ENCODE results near the gene CYP26B1. TPM values are rescaled to one million over a fixed set of nuclear protein-coding genes. Genes with fewer than 3 reads are reported as not detected.

Gene CYP26B1
- total and polyA plus RNA-seq, 2 donors (not counting 3 experiments of a cell fraction or from before 2014, with no cell fraction given): 0.30 to 1.1 TPM

- POLR2A ChIA-PET: no interaction called here
- H3K9me1 ChIP-seq (replicated peaks; ENCODE audit: control insufficient read depth, extremely low read depth, insufficient read depth, low read length): no peaks in the 10 kb centered on the region
- no peaks in the 10 kb centered on the region for H3K9me3 ChIP-seq (replicated peaks; ENCODE audit: control insufficient read depth, insufficient read depth, low read length)
- no peak overlapping the region for H3K27ac ChIP-seq (ENCODE audit: insufficient read depth, low read depth, low read length)
- intact Hi-C loops (cut with micrococcal nuclease): no loop called here
- no peak for TF ChIP-seq GATA2 (IDR thresholded peaks at IDR 0.05; ENCODE audit: insufficient read depth, insufficient read length, low read depth, low read length)
- TF ChIP-seq, protein P1, sequence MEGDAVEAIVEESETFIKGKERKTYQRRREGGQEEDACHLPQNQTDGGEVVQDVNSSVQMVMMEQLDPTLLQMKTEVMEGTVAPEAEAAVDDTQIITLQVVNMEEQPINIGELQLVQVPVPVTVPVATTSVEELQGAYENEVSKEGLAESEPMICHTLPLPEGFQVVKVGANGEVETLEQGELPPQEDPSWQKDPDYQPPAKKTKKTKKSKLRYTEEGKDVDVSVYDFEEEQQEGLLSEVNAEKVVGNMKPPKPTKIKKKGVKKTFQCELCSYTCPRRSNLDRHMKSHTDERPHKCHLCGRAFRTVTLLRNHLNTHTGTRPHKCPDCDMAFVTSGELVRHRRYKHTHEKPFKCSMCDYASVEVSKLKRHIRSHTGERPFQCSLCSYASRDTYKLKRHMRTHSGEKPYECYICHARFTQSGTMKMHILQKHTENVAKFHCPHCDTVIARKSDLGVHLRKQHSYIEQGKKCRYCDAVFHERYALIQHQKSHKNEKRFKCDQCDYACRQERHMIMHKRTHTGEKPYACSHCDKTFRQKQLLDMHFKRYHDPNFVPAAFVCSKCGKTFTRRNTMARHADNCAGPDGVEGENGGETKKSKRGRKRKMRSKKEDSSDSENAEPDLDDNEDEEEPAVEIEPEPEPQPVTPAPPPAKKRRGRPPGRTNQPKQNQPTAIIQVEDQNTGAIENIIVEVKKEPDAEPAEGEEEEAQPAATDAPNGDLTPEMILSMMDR (IDR thresholded peaks at IDR 0.05; ENCODE audit: extremely low read depth in 1 of 2, insufficient read depth in 1 of 2, low read depth in 1 of 2, low read length in 2 of 2): no peak
- no peak for TF ChIP-seq POLR2AphosphoS5 (IDR thresholded peaks at IDR 0.05; ENCODE audit: insufficient read depth, low read depth, low read length)
- TF ChIP-seq FOS (IDR thresholded peaks at IDR 0.05; ENCODE audit: borderline replicate concordance, insufficient read depth, low read length): no peak
- no peak for TF ChIP-seq EZH2 (IDR thresholded peaks at IDR 0.05; ENCODE audit: borderline replicate concordance, low read depth, low read length, severe bottlenecking)
- TF ChIP-seq MAX (IDR thresholded peaks at IDR 0.05; ENCODE audit: insufficient read depth, insufficient read length): no peak
- no peak for TF ChIP-seq MYC (IDR thresholded peaks at IDR 0.05; ENCODE audit: low read depth, low read length)
- dilution Hi-C loops (cut with MboI; ENCODE audit: extremely low pct_ligation_motif_present, low sequenced_read_pairs): no loop called here
- H3K4me1 ChIP-seq (ENCODE audit: control insufficient read depth, extremely low read depth, insufficient read depth, low read length): no peaks in the 10 kb centered on the region
- FAIRE-seq (no peak), DNase-seq (ENCODE audit: low read depth, low spot score) (no peak)
- H2AFZ ChIP-seq (ENCODE audit: low read depth, low read length): no peak overlapping the region
- no peaks in the 10 kb centered on the region for H3K36me3 ChIP-seq (ENCODE audit: control insufficient read depth in 2 of 2, extremely low read depth in 1 of 2, insufficient read depth in 2 of 2, low read length in 2 of 2)
- CTCF ChIA-PET: no interaction called here
- no peak overlapping the region for H3K4me2 ChIP-seq (ENCODE audit: insufficient read depth, low read length)
- no peak overlapping the region for H3K9ac ChIP-seq (replicated peaks; ENCODE audit: extremely low read depth, insufficient read depth, low read length)
- BruUV-seq (replicated peaks): no TSS peak
- H3K27me3 ChIP-seq (ENCODE audit: control insufficient read depth in 2 of 2, insufficient read depth in 2 of 2, low read length in 2 of 2): no peaks in the 10 kb centered on the region
- H3K4me3 ChIP-seq (replicated peaks in 1 of 3; ENCODE audit: insufficient read depth in 1 of 3, low read depth in 1 of 3, low read length in 3 of 3): no peak overlapping the region
- no peaks in the 10 kb centered on the region for H4K20me1 ChIP-seq (replicated peaks; ENCODE audit: control insufficient read depth, extremely low read depth, insufficient read depth, low read length)
- no peaks in the 10 kb centered on the region for H3K79me2 ChIP-seq (ENCODE audit: control insufficient read depth, insufficient read depth, low read length)
These were observed 65.6 kb downstream of the CYP26B1 start for GRCh38 chr2:72082021-72082601.
